Right cardiac atrium (tissue), 5 donors: Measurements from ENCODE around the gene ASL. TPM values are rescaled to one million over a fixed set of nuclear protein-coding genes. Genes with fewer than 3 reads are reported as not detected.
"Not testable (repeated sequence)": the region's sequence is repeated elsewhere in the genome, so short reads cannot be mapped to it uniquely, and the experiment has no call there.

Experiments used
- ATAC-seq, 2 donors: fragments of 200-7000 bp; cut with Tn5 transposase; one replicate each; pipeline versions ENCODE4 v1.8.0 to v1.9.1; 2020; ENCODE audit warnings: moderate library complexity in 2 of 2, mild to moderate bottlenecking in 1 of 2
- DNase-seq, 3 donors: peaks; one replicate each; pipeline ENCODE4 v3.0.0-alpha.2; 2020
- H3K27ac ChIP-seq: one replicate; pipeline ENCODE4 v1.5.1; 2013; ENCODE audit warnings: mild to moderate bottlenecking, low read length, control low read depth, moderate library complexity
- H3K27me3 ChIP-seq: one replicate; pipeline ENCODE4 v1.6.1; 2013; ENCODE audit not compliant: control insufficient read depth, insufficient read depth
- H3K4me1 ChIP-seq: one replicate; pipeline ENCODE4 v1.6.1; 2013; ENCODE audit warnings: low read length; ENCODE audit not compliant: control insufficient read depth, insufficient read depth
- H3K4me3 ChIP-seq: one replicate; pipeline ENCODE4 v1.5.1; 2013; ENCODE audit warnings: low read length, control low read depth
- H3K9me3 ChIP-seq: one replicate; pipeline ENCODE4 v1.6.1; 2013; ENCODE audit warnings: low read length; ENCODE audit not compliant: control insufficient read depth
- WGBS: extraction: QIAGEN DNeasy Blood & Tissue Kit; methylation state at CpG from one replicate; pipeline ENCODE4 v1.1.7; 2013; 5-methylcytosine and 5-hydroxymethylcytosine counted together
- intact Hi-C, 4 donors: fragments of 100-400 bp; cut with DNase I; formaldehyde crosslinking; loops; one replicate each; pipeline versions ENCODE4 v1.11.0 to v1.14.0; 2022 to 2023
- polyA plus RNA-seq: library from polyadenylated mRNA; stranded (reverse); fragments of 200-250 nt; gene quantifications from one replicate; pipeline ENCODE4 v1.2.3, GENCODE V29; 2013
- total RNA-seq, 4 donors: library from RNA; stranded (reverse); fragmentation: NEBNext Ultra II Directional; extraction: Animal tissue kit (Norgen Biotek cat#: 25700); gene quantifications; one replicate each; pipeline ENCODE4 v1.2.1, GENCODE V29; 2021
- donor health status: healthy with polysubstance abuse.
- donor health status: DM: no; HTN: yes; CAD: no.
- donor health status: DM: no; HTN: no; CAD: no.
- donor health status: DM: no; HTN: yes; CAD: no; lungs with severe emphysema.
- donor health status: DM: yes; HTN: yes; CAD: no.

ASL gene
- total and polyA plus RNA-seq, 5 donors, result 9.6 to 13.8 (median 11.2) TPM

DNA sequence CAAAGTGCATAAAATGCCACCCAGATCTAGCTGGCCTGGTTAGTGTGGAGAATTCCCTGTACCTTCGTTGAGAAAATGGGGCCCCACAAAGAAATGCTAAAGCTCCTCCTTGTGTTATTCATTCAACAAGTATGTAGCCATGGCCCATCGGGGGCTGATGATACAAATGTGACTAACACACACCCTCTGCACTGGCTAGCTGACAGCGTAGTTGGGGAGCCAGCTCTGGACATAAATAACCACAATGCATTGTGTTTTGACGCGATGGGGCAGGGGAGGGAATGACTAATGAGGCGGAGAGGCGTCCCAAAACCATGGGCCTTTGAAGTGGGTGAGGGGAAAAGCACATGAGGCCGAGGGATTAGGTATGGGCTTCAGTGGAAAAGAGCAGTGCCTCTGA is 28.2 kb upstream of the ASL start:
- DNase-seq (no peak), ATAC-seq (no peak)
- no peaks in the 10 kb centered on the region for H3K4me1 ChIP-seq
- no peaks in the 10 kb centered on the region for H3K9me3 ChIP-seq
- intact Hi-C loops, result no loop called here
- H3K27ac ChIP-seq, result no peak overlapping the region
- H3K27me3 ChIP-seq, result no peaks in the 10 kb centered on the region
- WGBS, result 73% methylated on average over 8 of the region's 8 CpGs
- no peak overlapping the region for H3K4me3 ChIP-seq

DNA sequence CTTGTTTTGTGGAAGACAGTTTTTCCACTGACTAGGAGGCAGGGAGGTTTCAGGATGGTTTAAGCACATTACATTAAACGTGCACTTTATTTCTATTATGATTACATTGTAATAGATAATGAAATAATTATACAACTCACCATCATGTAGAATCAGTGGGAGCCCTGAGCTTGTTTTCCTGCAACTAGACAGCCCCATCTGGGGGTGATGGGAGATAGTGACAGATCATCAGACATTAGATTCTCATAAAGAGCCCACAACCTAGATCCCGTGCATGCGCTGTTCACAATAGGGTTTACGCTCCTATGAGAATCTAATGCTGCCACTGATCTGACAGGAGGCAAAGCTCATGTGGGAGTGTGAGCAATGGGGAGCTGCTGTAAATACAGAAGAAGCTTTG is 25.7 kb upstream of the ASL start:
- H3K27ac ChIP-seq, H3K4me3 ChIP-seq, H3K4me1 ChIP-seq, DNase-seq, H3K27me3 ChIP-seq, ATAC-seq, intact Hi-C loops, H3K9me3 ChIP-seq: not testable (repeated sequence)
- WGBS, result 89% methylated on average over 4 of the region's 4 CpGs

- Histone ChIP-seq H3K9me3 (no peaks in the 10 kb centered on the region), H3K4me1 (no peaks in the 10 kb centered on the region), H3K27ac (no peak overlapping the region), H3K4me3 (no peak overlapping the region), H3K27me3 (no peaks in the 10 kb centered on the region)
- intact Hi-C loops, result no loop called here
- DNase-seq (no peak), ATAC-seq (no peak)
- 70% methylated on average over 7 of the region's 7 CpGs for WGBS
Observed at GRCh38 chr7:66050337-66050957, 25.2 kb upstream of the ASL start.

GRCh38 chr7:66050990-66051448 is 24.6 kb upstream of the ASL start:
- peak; percentile 61 to 71 for ATAC-seq
- WGBS, result 70% methylated on average over 3 of the region's 3 CpGs
- H3K9me3 ChIP-seq, result no peaks in the 10 kb centered on the region
- intact Hi-C loops, result no loop called here
- H3K4me1 ChIP-seq, result no peaks in the 10 kb centered on the region
- H3K27me3 ChIP-seq, result no peaks in the 10 kb centered on the region
- H3K4me3 ChIP-seq, result no peak overlapping the region
- H3K27ac ChIP-seq, result no peak overlapping the region
- DNase-seq, result no peak

GRCh38 chr7:66052447-66052846 is 23.2 kb upstream of the ASL start:
- Histone ChIP-seq H3K27me3 (no peaks in the 10 kb centered on the region), H3K4me1 (no peaks in the 10 kb centered on the region), H3K4me3 (no peak overlapping the region), H3K27ac (no peak overlapping the region), H3K9me3 (no peaks in the 10 kb centered on the region)
- 80% methylated on average over 6 of the region's 6 CpGs for WGBS
- DNase-seq (no peak), ATAC-seq (no peak)
- intact Hi-C loops, result no loop called here

GRCh38 chr7:66054063-66054462 is 21.6 kb upstream of the ASL start:
- DNase-seq (no peak), ATAC-seq (no peak)
- intact Hi-C loops, result no loop called here
- Histone ChIP-seq H3K4me1 (no peaks in the 10 kb centered on the region), H3K4me3 (no peak overlapping the region), H3K27ac (no peak overlapping the region), H3K27me3 (no peaks in the 10 kb centered on the region), H3K9me3 (no peaks in the 10 kb centered on the region)
- 80% methylated on average over 6 of the region's 6 CpGs for WGBS

GRCh38 chr7:66055321-66055956 is 20.2 kb upstream of the ASL start:
- Histone ChIP-seq H3K4me3 (no peak overlapping the region), H3K27ac (no peak overlapping the region), H3K9me3 (no peaks in the 10 kb centered on the region), H3K4me1 (no peaks in the 10 kb centered on the region), H3K27me3 (no peaks in the 10 kb centered on the region)
- no peak for ATAC-seq
- 88% methylated on average over 9 of the region's 9 CpGs for WGBS
- no peak for DNase-seq
- intact Hi-C loops, result no loop called here

DNA sequence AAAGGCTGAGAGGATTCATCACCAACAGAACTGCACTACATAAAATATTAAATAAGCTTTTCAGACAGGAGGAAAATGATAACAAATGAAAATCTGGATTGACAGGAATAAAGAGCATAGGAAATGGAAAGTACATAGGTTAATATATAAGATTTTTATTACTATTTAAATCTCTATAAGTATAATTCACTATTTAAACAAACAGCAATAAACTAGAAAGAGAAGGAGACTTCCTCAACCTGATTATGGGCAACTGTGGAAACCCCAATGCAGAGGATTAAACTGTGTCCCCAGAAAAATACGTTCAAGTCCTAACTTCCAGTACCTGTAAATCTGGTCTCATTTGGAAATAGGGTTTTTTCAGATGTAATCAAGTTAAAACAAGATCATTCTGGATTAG is 14.8 kb upstream of the ASL start:
- H3K9me3 ChIP-seq, result no peaks in the 10 kb centered on the region
- intact Hi-C loops, result no loop called here
- H3K27ac ChIP-seq, result no peak overlapping the region
- 93% methylated on average over 1 of the region's 1 CpG for WGBS
- H3K4me1 ChIP-seq, result no peaks in the 10 kb centered on the region
- ATAC-seq (no peak), DNase-seq (no peak)
- no peak overlapping the region for H3K4me3 ChIP-seq
- H3K27me3 ChIP-seq, result no peaks in the 10 kb centered on the region

DNA sequence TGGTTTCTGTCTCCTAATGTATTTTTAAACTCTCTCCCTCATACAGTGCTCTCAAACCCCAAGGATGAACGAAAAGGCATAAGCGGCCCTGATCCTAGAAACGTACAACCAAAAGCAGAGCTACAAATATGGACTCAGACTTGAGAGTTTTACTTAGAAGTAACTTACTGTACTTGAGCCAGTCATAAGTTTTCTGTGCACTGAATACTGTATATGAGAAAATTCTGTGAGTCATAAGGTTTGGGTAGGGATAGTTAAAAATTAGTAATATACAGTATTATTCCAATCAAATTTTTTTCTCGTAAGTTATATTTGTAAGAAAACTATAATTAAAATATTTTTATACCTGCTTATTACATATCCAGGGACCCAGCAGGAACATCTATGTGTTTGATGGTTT is 5.9 kb upstream of the ASL start:
- H3K4me3 ChIP-seq, result no peak overlapping the region
- no peak for DNase-seq
- H3K27ac ChIP-seq, result no peak overlapping the region
- no peaks in the 10 kb centered on the region for H3K27me3 ChIP-seq
- no peak for ATAC-seq
- H3K9me3 ChIP-seq, result no peaks in the 10 kb centered on the region
- WGBS, result 92% methylated on average over 4 of the region's 4 CpGs
- intact Hi-C loops, result no loop called here
- H3K4me1 ChIP-seq, result no peaks in the 10 kb centered on the region

- ATAC-seq, result no peak
- H3K27ac ChIP-seq, result no peak overlapping the region
- intact Hi-C loops, result no loop called here
- H3K4me3 ChIP-seq, result no peak overlapping the region
- H3K9me3 ChIP-seq, result no peaks in the 10 kb centered on the region
- WGBS, result 88% methylated on average over 1 of the region's 1 CpG
- DNase-seq, result no peak
- H3K4me1 ChIP-seq, result no peaks in the 10 kb centered on the region
- H3K27me3 ChIP-seq, result no peaks in the 10 kb centered on the region
Observed at GRCh38 chr7:66070222-66070621, 5.4 kb upstream of the ASL start.

- H3K27me3 ChIP-seq, result not testable (repeated sequence)
Observed at GRCh38 chr7:66072208-66072607, 3.4 kb upstream of the ASL start.

More at GRCh38 chr7:66072208-66072607, 3.4 kb upstream of the ASL start:
- H3K4me3 ChIP-seq, H3K9me3 ChIP-seq, ATAC-seq, H3K4me1 ChIP-seq, DNase-seq, intact Hi-C loops, H3K27ac ChIP-seq: not testable (repeated sequence)
- WGBS, result 52% methylated on average over 7 of the region's 7 CpGs
